GM18505 (cell line): ENCODE measurements around the gene G6PD.
"Not testable (repeated sequence)": the region's sequence is repeated elsewhere in the genome, so short reads cannot be mapped to it uniquely, and the experiment has no call there.

Experiments
- ATAC-seq: cut with Tn5 transposase; IDR thresholded peaks from one replicate; pipeline ENCODE4 v1.9.1; 2021; ENCODE audit not compliant: unreplicated experiment
- POLR2A ChIP-seq: IDR thresholded peaks from 4 replicates; pipeline ENCODE4 v1.6.1; 2011; ENCODE audit warnings: borderline replicate concordance; ENCODE audit not compliant: insufficient read depth, insufficient read length; ENCODE audit errors: extremely low read depth

The G6PD gene

DNA sequence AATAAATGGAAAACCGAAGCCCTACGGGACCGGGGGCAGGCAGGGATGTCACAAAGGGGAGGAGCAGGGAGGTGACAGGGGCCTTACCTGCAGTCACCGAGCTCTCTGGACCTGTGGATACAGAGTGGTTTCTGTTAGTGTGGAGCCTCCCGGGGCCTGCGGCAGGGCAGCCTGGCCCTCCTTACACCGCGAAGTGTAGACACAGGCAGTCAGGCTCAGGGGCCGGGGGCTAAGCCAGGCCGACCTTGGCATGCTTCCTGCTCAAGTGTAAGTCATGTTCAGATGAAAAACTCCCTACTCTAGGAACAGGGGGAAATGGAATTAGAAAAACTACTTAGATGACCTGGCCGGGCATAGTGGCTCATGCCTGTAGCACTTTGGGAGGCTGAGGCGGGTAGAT lies 34.9 kb downstream of the G6PD start:
- no peak for TF ChIP-seq POLR2A
- no peak for ATAC-seq

DNA sequence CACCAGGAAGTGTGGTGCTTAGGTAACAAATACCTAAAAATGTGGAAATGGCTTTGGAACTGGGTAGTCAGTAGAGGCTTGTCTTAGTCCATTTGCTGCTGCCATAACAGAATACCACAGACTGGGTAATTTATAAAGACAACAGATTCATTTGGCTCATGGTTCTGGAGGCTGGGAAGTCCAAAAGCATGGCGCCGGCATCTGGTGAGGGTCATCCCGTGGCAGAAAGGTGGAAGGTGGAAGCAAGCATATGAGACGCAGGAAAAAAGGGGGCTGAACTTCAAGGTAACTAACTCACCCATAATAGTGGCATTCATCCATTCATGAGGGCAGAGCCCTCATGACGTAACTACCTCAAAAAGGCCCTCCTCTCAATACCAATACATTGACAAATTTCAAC lies 37.2 kb downstream of the G6PD start:
- ATAC-seq = no peak
- no peak for TF ChIP-seq POLR2A

DNA sequence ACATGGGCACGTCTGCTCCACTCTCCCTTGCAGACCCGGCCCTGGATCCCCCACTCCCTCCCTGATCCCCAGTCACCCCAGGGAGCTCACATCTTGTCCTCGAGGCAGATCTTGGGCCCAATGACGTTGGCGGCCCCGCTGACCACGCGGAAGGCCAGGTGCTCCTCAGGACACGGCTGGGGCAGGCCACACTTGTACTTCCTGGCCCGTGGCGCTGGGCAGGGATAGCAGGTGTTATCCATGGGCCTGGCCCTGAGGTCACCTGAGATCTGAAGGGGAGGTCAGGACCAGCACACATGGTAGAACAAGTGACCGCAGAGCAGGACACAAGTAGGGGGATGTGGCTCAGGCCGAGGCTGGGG lies 38.3 kb downstream of the G6PD start:
- TF ChIP-seq POLR2A = no peak
- no peak for ATAC-seq

DNA sequence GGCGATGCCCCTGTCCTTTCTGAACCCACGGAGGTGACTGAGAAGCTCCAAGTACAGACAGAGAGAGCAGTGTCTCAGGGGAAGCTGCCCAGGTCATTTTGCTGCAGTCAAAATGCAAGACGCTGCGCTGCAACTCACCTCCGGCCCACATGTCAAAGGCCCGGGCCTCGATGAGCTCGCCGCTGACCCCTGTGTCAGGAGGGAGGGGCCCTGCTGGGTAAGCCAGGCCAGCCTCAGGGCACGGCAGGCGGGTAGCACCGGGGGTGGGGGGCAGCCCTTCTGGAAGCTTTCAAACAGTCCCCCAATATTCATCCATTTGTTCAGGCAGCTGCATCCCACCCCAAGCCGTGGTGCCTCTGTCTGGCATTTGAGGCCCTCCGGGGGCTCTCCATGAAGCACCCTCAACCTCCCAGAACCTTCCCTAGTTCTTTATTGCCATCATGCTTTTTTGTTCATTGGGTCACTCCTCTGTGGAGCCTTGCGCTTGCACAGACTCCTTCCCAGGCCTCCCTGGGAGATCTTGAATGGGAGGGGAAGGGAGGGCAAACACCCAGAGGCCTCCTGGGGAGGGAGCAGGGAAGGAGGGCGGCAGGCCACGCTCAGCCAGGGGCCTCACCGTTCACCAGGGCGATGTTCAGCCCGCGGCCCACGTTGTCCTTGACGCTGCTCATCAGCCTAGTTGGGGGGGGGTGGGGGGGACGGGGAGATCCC lies 38.8 kb downstream of the G6PD start:
- no peak for ATAC-seq
- TF ChIP-seq POLR2A = no peak

DNA sequence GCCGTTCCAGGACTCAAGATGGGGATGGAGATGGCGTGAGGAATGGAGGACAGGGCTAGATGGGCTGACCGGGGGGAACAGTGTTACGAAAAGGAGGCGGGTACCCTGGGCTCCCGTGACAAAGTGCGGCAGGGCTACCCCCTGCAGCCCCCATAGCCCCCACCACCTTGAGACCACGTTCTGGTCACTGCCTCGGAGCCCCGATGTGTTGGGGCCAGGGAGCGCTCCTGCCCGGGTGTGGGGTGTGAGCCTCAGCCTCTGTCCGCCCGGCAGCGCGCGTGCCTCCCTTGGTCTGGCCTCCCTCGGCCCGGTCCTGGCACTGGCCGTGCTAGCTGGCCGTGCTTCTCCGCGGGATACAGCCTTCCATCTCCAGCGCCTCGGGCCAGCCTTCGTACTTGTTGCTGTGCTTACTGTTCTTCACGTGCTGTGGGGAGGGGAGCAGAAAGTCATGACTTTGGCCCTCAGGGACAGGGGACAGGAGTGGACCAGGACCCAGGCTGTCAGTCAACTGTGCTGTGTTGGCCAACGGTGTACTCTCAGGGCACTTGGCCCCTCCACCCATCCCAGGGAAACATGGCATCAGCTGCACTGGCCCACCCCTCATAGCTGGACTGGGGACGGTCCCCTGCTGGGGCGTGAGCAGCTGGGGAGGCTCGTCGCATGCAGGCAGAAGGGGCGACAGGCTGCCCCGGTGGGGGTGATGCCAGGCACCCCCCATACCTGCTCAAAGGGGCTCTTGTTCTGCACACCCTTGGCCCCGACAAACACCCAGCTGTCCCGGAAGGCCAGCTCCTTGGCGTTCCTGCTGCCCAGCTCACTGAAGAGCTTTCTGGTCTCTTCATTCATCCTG lies 39.9 kb downstream of the G6PD start:
- no peak for TF ChIP-seq POLR2A
- no peak for ATAC-seq

DNA sequence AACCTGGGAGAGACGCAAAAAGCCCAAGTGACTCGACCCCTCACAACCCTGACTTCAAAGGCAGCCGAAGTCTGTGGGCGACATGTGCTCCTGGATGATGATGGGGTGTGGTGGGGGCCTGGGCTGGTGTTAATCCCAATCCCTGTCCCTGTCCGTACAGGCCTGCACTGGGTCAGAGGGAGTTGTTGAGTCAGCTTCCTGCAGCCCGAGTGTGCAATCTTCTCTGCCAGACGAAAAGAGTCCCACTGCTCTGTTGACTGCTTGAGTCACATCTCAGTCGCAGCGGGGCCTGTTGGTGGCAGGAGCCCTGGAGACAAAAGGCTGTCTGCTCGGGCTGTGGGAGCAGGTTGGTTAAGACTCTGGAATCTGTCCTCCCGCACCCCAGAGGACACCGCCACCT lies 40.9 kb downstream of the G6PD start:
- no peak for ATAC-seq
- TF ChIP-seq POLR2A = no peak

DNA sequence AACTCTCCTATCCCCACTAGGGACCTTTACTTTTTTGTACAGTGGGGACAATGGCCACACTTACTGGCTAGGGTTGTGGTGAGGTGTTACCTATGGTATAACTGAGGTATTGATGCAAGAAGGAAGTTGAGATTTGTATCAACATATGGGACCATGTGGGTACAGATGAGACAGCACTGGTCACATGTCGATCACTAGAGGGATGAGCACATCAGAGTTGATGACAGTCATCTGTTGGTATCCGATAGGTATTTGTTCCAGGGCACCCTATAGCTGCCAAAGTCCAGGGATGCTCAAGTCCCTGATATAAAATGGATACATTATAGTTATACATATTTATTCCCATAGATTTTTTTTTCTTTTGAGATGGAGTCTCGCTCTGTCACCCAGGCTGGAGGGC lies 43.7 kb downstream of the G6PD start:
- ATAC-seq = no peak
- TF ChIP-seq POLR2A = no peak

DNA sequence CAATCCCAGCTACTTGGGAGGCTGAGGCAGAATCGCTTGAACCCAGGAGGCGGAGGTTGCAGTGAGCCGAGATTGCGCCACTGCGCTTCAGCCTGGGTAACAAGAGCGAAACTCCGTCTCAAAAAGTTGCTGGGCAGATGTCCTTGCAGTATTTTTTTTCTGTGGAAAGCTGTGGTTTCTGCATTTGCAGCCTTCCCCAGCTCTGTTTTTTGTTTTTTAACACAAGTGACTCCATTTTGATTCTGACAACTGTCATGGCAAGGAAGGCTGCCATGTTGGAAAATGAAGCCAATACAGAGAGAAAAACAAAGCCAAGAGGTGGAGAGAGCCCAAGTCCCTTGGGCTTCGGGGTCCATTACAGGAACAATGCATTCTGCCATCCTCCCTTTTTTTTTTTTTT lies 44.5 kb downstream of the G6PD start:
- no peak for ATAC-seq
- TF ChIP-seq POLR2A = no peak

DNA sequence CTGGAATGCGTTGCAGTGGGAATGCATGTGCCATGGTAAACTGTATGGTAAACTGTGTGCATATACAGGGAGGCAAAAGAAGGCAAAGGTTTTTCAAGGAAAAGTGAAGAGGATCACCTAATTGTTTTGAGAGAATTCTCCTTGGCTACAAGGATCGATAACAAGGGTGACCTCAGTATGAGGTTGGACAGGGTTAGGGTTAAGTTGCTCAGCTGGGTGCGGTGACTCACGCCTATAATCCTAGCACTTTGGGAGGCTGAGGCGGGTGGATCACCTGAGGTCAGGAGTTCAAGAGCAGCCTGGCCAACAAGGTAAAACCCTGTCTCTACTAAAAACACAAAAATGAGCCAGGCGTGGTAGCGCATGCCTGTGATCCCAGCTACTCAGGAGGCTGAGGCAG lies 45.2 kb downstream of the G6PD start:
- ATAC-seq = not testable (repeated sequence)

DNA sequence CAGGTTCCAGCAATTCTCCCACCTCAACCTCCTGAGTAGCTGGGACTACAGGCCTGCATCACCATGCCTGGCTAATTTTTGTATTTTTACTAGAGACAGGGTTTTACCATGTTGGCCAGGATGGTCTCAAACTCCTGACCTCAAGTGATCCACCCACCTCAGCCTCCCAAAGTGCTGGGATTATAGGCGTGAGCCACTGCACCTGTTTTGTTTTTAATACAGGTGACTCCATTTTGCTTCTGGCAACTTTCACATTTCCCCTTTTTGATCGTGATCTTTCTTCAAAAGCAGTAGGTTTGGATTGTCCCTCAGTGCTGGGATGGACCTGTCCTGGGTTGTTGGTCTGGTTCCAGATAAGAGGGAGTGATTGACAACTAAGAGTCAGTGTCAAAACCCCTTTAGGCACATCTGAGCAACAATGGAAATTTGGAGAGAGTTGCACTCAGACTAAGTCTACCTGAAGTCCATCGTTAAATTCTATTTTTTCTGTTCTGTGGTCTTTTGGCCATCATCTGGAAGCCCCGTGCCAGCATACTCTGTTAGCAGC lies 50.0 kb downstream of the G6PD start:
- ATAC-seq = not testable (repeated sequence)

DNA sequence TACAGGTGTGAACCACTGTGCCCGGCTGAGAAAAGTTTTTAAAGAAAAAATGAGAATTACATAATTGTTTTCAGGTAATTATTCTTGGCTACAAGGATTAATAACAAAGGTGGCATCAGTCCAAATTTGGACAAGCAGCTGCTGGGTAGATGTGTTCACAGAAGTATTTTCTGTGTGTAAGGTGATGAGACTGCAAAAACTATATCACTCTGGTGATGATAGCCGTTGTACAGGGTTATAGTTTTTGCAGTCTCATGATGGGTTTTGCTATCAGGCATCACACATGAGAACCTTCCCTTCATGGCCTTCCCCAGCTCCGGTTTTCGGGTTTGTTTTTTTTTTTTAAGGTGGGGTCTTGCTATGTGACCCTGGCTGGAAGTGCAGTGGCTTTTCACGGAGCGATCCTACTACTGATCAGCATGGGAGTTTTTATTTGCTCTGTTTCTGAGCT lies 51.1 kb downstream of the G6PD start:
- no peak for ATAC-seq
- TF ChIP-seq POLR2A = no peak

DNA sequence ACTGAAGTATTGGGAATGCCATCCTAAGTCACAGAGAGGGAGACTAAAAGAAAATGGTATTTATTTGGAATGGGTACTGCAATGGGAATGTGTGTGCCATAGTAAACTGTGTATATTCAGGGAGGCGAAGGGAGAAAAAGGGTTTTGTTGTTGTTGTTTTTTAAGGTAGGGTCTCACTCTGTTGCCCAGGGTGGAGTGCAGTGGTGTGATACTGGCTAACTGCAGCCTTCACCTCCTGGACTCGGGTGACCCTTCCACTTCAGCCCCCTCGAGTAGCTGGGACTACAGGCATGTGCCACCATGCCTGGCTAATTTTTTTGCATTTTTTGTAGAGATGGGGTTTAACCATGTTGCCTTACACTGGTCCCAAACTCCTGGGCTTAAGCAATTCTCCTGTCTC lies 51.9 kb downstream of the G6PD start:
- no peak for TF ChIP-seq POLR2A
- ATAC-seq = no peak

DNA sequence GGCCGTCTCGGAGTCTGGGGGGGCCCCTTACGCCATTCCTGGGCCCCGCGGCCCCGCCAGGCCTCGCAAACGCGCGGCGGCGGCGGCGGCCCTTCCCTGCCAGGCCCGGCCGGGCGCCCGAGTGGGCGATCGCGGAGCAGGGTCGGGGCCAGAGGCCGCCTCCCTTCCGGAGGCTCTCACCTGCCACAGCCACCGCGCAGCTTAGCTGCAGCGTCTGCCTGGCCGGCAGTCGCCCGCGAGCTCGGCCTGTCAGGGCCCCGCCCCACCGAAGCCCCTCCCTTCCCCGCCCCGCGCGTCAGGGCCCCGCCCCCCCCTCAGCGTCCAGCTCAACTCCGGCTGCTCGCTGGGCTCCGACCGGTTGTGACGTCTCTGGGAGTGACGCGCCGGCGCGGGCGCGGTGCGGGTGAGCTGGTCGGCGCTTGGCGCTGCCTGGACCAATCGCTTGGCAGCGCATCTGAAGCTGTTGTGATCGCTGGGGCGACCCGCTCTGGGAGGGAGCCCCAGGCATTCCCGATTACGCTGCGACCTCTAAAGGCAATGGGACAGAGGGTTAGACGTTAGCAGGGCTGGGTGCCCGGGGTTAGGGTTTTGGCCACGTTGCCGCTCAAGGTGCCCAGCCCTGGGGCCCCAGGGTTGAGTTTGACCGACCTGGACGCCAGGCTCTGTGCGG lies 56.1 kb downstream of the G6PD start, which contains the start of gene SLC10A3:
SLC10A3 (minus strand) TSS at position 216 of the 670 bp plus-strand sequence. CDS start 1,689 bp downstream, outside the sequence.
- TF ChIP-seq POLR2A = peak; percentile 95
- ATAC-seq = peak; percentile 80
